ENCODE data around the gene SLC2A6.

GRCh38 chr9:133495327-133496293, 16.7 kb upstream of the SLC2A6 start:
- TF ChIP-seq POLR2AphosphoS5 (IDR thresholded peaks at IDR 0.05; ENCODE audit: low read depth, low read length) (no peak), POLR2A (IDR thresholded peaks at IDR 0.05; ENCODE audit: low read depth, low read length) (no peak), TAF1 (IDR thresholded peaks at IDR 0.05; ENCODE audit: low read depth, low read length) (no peak), POU2F2 (IDR thresholded peaks at IDR 0.05; ENCODE audit: low read depth, low read length) (no peak)

Measured in GM12891 (cell line).